Caco-2 (cell line): ENCODE data around the gene NXN. TPM values are rescaled to one million over a fixed set of nuclear protein-coding genes. Genes with fewer than 3 reads are reported as not detected.
A peak's percentile ranks its signal among the peaks of the same experiment; 100 is the strongest.

Experiments
- BruUV-seq: library from RNA; stranded (reverse); fragments of 400-500 nt; replicated peaks from 2 replicates; lab custom pipeline; 2021; lab: Mats Ljungman, UMichigan
- CTCF ChIA-PET: fragments of 300-600 bp; sonication (Branson Sonifier 250); formaldehyde crosslinking; loops from one replicate; lab custom pipeline; 2022; ENCODE audit warnings: antibody characterized with exemption; lab: Charles Lee
- POLR2A ChIA-PET: fragments of 300-600 bp; sonication (Branson Sonifier 250); formaldehyde crosslinking; loops from one replicate; lab custom pipeline; 2022; ENCODE audit warnings: antibody characterized with exemption; lab: Charles Lee
- DNase-seq, 2 experiments: peaks; one replicate each; pipeline versions ENCODE4 v3.0.0 to v3.0.0-alpha.2; 2020 to 2022
- H3K27me3 ChIP-seq: replicated peaks from 2 replicates; pipeline ENCODE4 v1.6.0; 2011; ENCODE audit warnings: low read length; ENCODE audit not compliant: control insufficient read depth, insufficient read depth
- H3K36me3 ChIP-seq: 2 replicates; pipeline ENCODE4 v1.5.1; 2011; ENCODE audit warnings: low read length; ENCODE audit not compliant: control insufficient read depth, insufficient read depth
- H3K4me1 ChIP-seq: fragments of 250-450 bp; sonication (Bioruptor Pico); 2 replicates; pipeline ENCODE4 v1.5.1; 2020; ENCODE audit warnings: mild to moderate bottlenecking
- H3K4me3 ChIP-seq: 2 replicates; pipeline ENCODE4 v1.5.1; 2011; ENCODE audit warnings: low read depth, mild to moderate bottlenecking, control low read depth, low read length
- H3K9me3 ChIP-seq: fragments of 250-450 bp; sonication (Bioruptor Pico); 2 replicates; pipeline ENCODE4 v1.5.1; 2020; ENCODE audit warnings: mild to moderate bottlenecking, moderate library complexity
- H3K27ac Mint-ChIP-seq: one replicate; pipeline ENCODE4 v1.8.0; 2022; ENCODE audit warnings: mixed read lengths; ENCODE audit not compliant: unreplicated experiment
- H3K27me3 Mint-ChIP-seq: one replicate; pipeline ENCODE4 v1.8.0; 2022; ENCODE audit warnings: mixed read lengths; ENCODE audit not compliant: insufficient read depth, unreplicated experiment
- H3K36me3 Mint-ChIP-seq: one replicate; pipeline ENCODE4 v1.8.0; 2022; ENCODE audit warnings: mild to moderate bottlenecking, mixed read lengths; ENCODE audit not compliant: insufficient read depth, unreplicated experiment
- H3K4me1 Mint-ChIP-seq: one replicate; pipeline ENCODE4 v1.8.0; 2022; ENCODE audit warnings: low read depth, mixed read lengths; ENCODE audit not compliant: unreplicated experiment
- H3K4me3 Mint-ChIP-seq: one replicate; pipeline ENCODE4 v1.8.0; 2022; ENCODE audit warnings: mild to moderate bottlenecking, moderate library complexity, mixed read lengths; ENCODE audit not compliant: unreplicated experiment
- H3K9me3 Mint-ChIP-seq: one replicate; pipeline ENCODE4 v1.8.0; 2022; ENCODE audit warnings: mixed read lengths; ENCODE audit not compliant: unreplicated experiment
- intact Hi-C: fragments of 100-400 bp; cut with micrococcal nuclease; formaldehyde crosslinking; loops from one replicate; pipeline ENCODE4 v1.10.0; 2022; ENCODE audit not compliant: unreplicated experiment
- total RNA-seq: library from RNA; stranded (reverse); gene quantifications from 2 replicates; pipeline ENCODE4 v1.2.3, GENCODE V29; 2022
- TF ChIP-seq, protein P1 (sequence below), 2 experiments: fragments of 200-600 bp in 1 of 2; IDR thresholded peaks; 1 replicate in 1 of 2; 2 replicates in 1 of 2; pipeline versions ENCODE4 v1.5.1 to v1.8.0; 2011 to 2022; ENCODE audit warnings: antibody characterized with exemption in 1 of 2, control low read depth in 1 of 2, inconsistent platforms in 1 of 2, low read depth in 1 of 2, low read length in 1 of 2, mild to moderate bottlenecking in 1 of 2, moderate library complexity in 1 of 2; ENCODE audit not compliant: insufficient read depth in 1 of 2, severe bottlenecking in 1 of 2, unreplicated experiment in 1 of 2

Gene NXN
- total RNA-seq, 1 experiment from 2014 or later: 76.7 TPM

DNA sequence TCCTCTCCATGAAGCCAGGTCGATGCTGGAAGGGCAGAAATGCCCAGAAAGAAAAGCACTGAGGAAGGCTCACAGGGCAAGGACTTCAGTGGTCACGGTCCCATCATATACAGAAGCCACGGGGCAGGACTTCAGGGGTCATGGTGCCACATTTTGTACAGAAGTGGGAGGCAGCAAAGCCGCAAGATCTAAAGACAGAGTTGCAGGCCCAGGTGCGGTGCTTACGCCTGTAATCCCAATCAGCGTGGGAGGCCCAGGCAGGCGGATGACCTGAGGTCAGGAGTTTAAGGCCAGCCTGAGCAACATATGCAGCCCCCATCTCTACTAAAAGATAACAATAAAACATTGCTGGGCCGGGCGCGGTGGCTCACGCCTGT, 96.0 kb downstream of the NXN start:
- intact Hi-C loops: loop anchor here (5.0 kb wide), 1 partner anchor 44 kb away; no protein-coding TSS in a partner anchor
- ChIA-PET CTCF (interaction anchor here (0.7 kb wide), 1 partner anchor 97 kb away, joined by 4 read pairs; no protein-coding TSS in a partner anchor), POLR2A (no interaction called here)
- DNase-seq: no peak
- peak overlapping the region; percentile 45 for H3K27ac Mint-ChIP-seq
- Histone ChIP-seq H3K9me3 (no peaks in the 10 kb centered on the region), H3K4me3 (no peak overlapping the region), H3K36me3 (no peaks in the 10 kb centered on the region; the same call in 1 of the 2 replicates), H3K27me3 (no peaks in the 10 kb centered on the region), H3K4me1 (peaks cover 33% of the 10 kb centered on the region)
- BruUV-seq: no TSS peak
- H3K4me1 Mint-ChIP-seq: peaks cover 24% of the 10 kb centered on the region
- no peaks in the 10 kb centered on the region for H3K27me3 Mint-ChIP-seq
- TF ChIP-seq, protein P1, sequence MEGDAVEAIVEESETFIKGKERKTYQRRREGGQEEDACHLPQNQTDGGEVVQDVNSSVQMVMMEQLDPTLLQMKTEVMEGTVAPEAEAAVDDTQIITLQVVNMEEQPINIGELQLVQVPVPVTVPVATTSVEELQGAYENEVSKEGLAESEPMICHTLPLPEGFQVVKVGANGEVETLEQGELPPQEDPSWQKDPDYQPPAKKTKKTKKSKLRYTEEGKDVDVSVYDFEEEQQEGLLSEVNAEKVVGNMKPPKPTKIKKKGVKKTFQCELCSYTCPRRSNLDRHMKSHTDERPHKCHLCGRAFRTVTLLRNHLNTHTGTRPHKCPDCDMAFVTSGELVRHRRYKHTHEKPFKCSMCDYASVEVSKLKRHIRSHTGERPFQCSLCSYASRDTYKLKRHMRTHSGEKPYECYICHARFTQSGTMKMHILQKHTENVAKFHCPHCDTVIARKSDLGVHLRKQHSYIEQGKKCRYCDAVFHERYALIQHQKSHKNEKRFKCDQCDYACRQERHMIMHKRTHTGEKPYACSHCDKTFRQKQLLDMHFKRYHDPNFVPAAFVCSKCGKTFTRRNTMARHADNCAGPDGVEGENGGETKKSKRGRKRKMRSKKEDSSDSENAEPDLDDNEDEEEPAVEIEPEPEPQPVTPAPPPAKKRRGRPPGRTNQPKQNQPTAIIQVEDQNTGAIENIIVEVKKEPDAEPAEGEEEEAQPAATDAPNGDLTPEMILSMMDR (IDR thresholded peaks at IDR 0.05; ENCODE audit: insufficient read depth in 1 of 2, low read depth in 1 of 2, low read length in 1 of 2, severe bottlenecking in 1 of 2, unreplicated experiment in 1 of 2): no peak
- no peaks in the 10 kb centered on the region for H3K9me3 Mint-ChIP-seq
- H3K36me3 Mint-ChIP-seq: peaks cover 72% of the 10 kb centered on the region
- H3K4me3 Mint-ChIP-seq: no peak overlapping the region

DNA sequence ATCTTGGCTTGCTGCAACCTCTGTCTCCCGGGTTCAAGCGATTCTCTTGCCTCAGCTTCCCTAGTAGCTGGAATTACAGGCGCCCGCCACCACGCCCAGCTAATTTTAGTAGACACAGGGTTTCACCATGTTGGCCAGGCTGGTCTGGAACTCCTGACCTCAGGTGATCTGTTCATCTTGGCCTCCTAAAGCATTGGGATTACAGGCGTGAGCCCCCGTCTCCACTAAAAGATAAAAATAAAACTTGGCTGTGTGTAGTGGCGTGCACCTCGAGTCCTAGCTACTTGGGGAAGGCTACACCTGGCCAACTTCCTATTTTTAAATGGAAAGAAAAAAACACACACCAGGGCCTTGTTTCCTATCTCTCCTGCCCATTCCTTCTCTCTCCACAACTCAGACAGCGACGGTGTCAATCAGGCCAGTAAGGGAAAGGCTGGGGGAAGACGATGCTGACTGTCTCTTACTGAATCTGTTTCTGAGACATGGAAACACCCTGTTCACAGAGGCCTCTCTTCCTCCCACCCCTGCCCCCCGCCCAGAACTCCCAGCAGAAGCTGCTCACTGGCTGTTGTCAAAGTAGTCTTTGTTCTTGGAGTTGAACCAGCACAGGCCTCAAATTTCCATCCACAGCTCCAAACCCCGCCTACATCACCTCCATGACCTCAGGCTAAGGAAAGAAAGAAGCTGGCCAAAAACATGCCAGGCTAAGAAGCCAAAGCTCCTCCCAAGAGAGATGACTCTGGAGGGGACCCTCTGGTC, 96.6 kb downstream of the NXN start:
- H3K9me3 Mint-ChIP-seq: no peaks in the 10 kb centered on the region
- TF ChIP-seq, protein P1 (IDR thresholded peaks at IDR 0.05; ENCODE audit: insufficient read depth in 1 of 2, low read depth in 1 of 2, low read length in 1 of 2, severe bottlenecking in 1 of 2, unreplicated experiment in 1 of 2): no peak
- no peaks in the 10 kb centered on the region for H3K27me3 ChIP-seq
- no peaks in the 10 kb centered on the region; the same call in 1 of the 2 replicates for H3K36me3 ChIP-seq
- intact Hi-C loops: loop anchor here (5.0 kb wide), 1 partner anchor 44 kb away; no protein-coding TSS in a partner anchor
- ChIA-PET CTCF (interaction anchor here (0.7 kb wide), 1 partner anchor 98 kb away, joined by 4 read pairs; no protein-coding TSS in a partner anchor), POLR2A (no interaction called here)
- no peak for DNase-seq
- H3K4me3 ChIP-seq: no peak overlapping the region
- H3K4me1 ChIP-seq: peaks cover 34% of the 10 kb centered on the region
- peak overlapping the region; percentile 45 for H3K27ac Mint-ChIP-seq
- no peaks in the 10 kb centered on the region for H3K9me3 ChIP-seq
- H3K4me1 Mint-ChIP-seq: peaks cover 27% of the 10 kb centered on the region
- no peaks in the 10 kb centered on the region for H3K27me3 Mint-ChIP-seq
- no peak overlapping the region for H3K4me3 Mint-ChIP-seq
- H3K36me3 Mint-ChIP-seq: peaks cover 74% of the 10 kb centered on the region
- no TSS peak for BruUV-seq

DNA sequence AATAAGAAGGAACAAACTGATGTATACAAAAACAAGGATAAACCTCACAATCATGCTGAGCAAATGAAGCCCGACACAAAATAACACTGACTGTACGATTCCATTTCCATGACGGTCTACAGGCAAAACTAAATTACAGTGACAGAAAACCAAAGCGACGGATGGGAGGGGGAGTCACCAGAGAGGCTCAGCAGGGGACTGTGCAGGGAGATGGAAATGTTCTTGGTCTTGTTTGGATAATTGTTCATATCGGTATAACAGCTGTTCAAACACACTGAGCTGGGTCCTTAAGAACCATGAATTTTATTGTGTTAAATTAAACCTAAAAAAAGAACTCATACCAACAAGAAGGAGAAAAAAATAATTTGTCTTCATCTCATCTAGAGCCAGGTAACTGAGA, 97.8 kb downstream of the NXN start:
- H3K36me3 Mint-ChIP-seq: peaks cover 72% of the 10 kb centered on the region
- POLR2A ChIA-PET: no interaction called here
- intact Hi-C loops: loop anchor here (5.0 kb wide), 1 partner anchor 46 kb away; no protein-coding TSS in a partner anchor

More for the DNA sequence above, 97.8 kb downstream of the NXN start:
- CTCF ChIA-PET: interaction anchor here (0.6 kb wide), 1 partner anchor 22 kb away, joined by 3 read pairs; no protein-coding TSS in a partner anchor
- no peak for DNase-seq
- no peak overlapping the region for H3K4me3 ChIP-seq
- Mint-ChIP-seq H3K4me1 (peaks cover 33% of the 10 kb centered on the region), H3K27me3 (no peaks in the 10 kb centered on the region), H3K4me3 (no peak overlapping the region), H3K9me3 (no peaks in the 10 kb centered on the region), H3K27ac (no peak overlapping the region)
- TF ChIP-seq, protein P1 (IDR thresholded peaks at IDR 0.05; ENCODE audit: insufficient read depth in 1 of 2, low read depth in 1 of 2, low read length in 1 of 2, severe bottlenecking in 1 of 2, unreplicated experiment in 1 of 2): no peak
- H3K36me3 ChIP-seq: no peaks in the 10 kb centered on the region
- no TSS peak for BruUV-seq
- H3K9me3 ChIP-seq: no peaks in the 10 kb centered on the region
- H3K4me1 ChIP-seq: peaks cover 30% of the 10 kb centered on the region
- no peaks in the 10 kb centered on the region for H3K27me3 ChIP-seq
